K562 (cell line): ENCODE results near the gene ANKRD10. TPM values are rescaled to one million over a fixed set of nuclear protein-coding genes. Genes with fewer than 3 reads are reported as not detected.
A peak's percentile ranks its signal among the peaks of the same experiment; 100 is the strongest.

Experiments
- CBX3 ChIP-seq, 2 experiments: IDR thresholded peaks; 1 replicate in 1 of 2; 2 replicates in 1 of 2; pipeline ENCODE4 v1.6.1; 2012; ENCODE audit warnings: inconsistent platforms in 2 of 2, low read length in 2 of 2, borderline replicate concordance in 1 of 2, control low read depth in 1 of 2
- ILF3 ChIP-seq: fragments of 450-650 bp; IDR thresholded peaks from 2 replicates; pipeline ENCODE4 v1.6.1; 2018; ENCODE audit warnings: antibody characterized with exemption, mild to moderate bottlenecking, moderate library complexity, borderline replicate concordance
- MEIS2 ChIP-seq: fragments of 450-650 bp; IDR thresholded peaks from 2 replicates; pipeline ENCODE4 v1.6.1; 2014; ENCODE audit warnings: mild to moderate bottlenecking; ENCODE audit not compliant: partially characterized antibody
- PTBP1 ChIP-seq: fragments of 200-400 bp; formaldehyde crosslinking; IDR thresholded peaks from 2 replicates; pipeline ENCODE4 v1.6.1; 2017; ENCODE audit warnings: low read depth, low read length
- SAFB ChIP-seq: fragments of 200-400 bp; formaldehyde crosslinking; IDR thresholded peaks from 2 replicates; pipeline ENCODE4 v1.6.1; 2017; ENCODE audit warnings: low read depth, low read length, borderline replicate concordance
- TAF9B ChIP-seq: fragments of 450-650 bp; IDR thresholded peaks from 2 replicates; pipeline ENCODE4 v1.6.1; 2018; ENCODE audit warnings: mild to moderate bottlenecking; ENCODE audit not compliant: partially characterized antibody
- TBL1XR1 ChIP-seq, 2 experiments: IDR thresholded peaks; 2 replicates each; pipeline ENCODE4 v1.6.1; 2012; ENCODE audit warnings: improper control_type of control experiment in 2 of 2, low read length in 2 of 2, mild to moderate bottlenecking in 1 of 2
- ZNF165 ChIP-seq: fragments of 250-450 bp; sonication (Bioruptor Pico); IDR thresholded peaks from 2 replicates; pipeline ENCODE4 v1.4.0; 2020; ENCODE audit warnings: borderline replicate concordance
- ZNF75A ChIP-seq: fragments of 450-650 bp; formaldehyde crosslinking; IDR thresholded peaks from 2 replicates; pipeline ENCODE4 v1.4.0; 2020; ENCODE audit warnings: mild to moderate bottlenecking
- polyA plus RNA-seq, 8 experiments: library from polyadenylated mRNA; depleted of rRNA in 4 of 8; stranded (reverse) in 5 of 8; unstranded in 3 of 8; fragments of >200 nt; fragmentation: Nextera tagmentation in 2 of 8; fragmentation: Illumina TruSeq in 1 of 8; extraction: Ambion mirVana in 2 of 8; extraction: Trizol in 1 of 8; gene quantifications; 2 replicates each; pipeline versions ENCODE4 v1.2.1 to v1.2.3, GENCODE V29; 2011 to 2014; ENCODE audit warnings: inconsistent platforms in 1 of 8, missing spikeins in 1 of 8
- total RNA-seq, 7 experiments: library from RNA; depleted of rRNA in 6 of 7; stranded (reverse); fragments of >200 nt in 6 of 7; fragmentation: Illumina TruSeq in 2 of 7; extraction: Trizol in 2 of 7; gene quantifications; 2 replicates each; pipeline versions ENCODE4 v1.2.1 to v1.2.3, GENCODE V29; 2011 to 2021; ENCODE audit warnings: low replicate concordance in 1 of 7
- TF ChIP-seq, protein P1 (sequence below): fragments of 250-450 bp; sonication (Bioruptor Pico); IDR thresholded peaks from 2 replicates; pipeline ENCODE4 v1.8.0; 2021; ENCODE audit warnings: moderate library complexity, mild to moderate bottlenecking, inconsistent platforms
- TF ChIP-seq, protein P2 (sequence below): fragments of 450-650 bp; IDR thresholded peaks from 2 replicates; pipeline ENCODE4 v1.6.1; 2016
- TF ChIP-seq, protein P3 (sequence below): sonication (generic); formaldehyde crosslinking; IDR thresholded peaks from 2 replicates; pipeline ENCODE4 v1.8.0; 2023; ENCODE audit warnings: mild to moderate bottlenecking, missing genetic modification reagents
- TF ChIP-seq, protein P4 (sequence below): fragments of 450-650 bp; formaldehyde crosslinking; IDR thresholded peaks from 2 replicates; pipeline ENCODE4 v1.4.0; 2020; ENCODE audit warnings: mild to moderate bottlenecking
- TF ChIP-seq, protein P5 (sequence below): fragments of 250-450 bp; sonication (Bioruptor Pico); IDR thresholded peaks from 2 replicates; pipeline ENCODE4 v1.5.0; 2021; ENCODE audit warnings: mild to moderate bottlenecking, borderline replicate concordance
- TF ChIP-seq, protein P6 (sequence below), 2 experiments: fragments of 450-650 bp; IDR thresholded peaks; 2 replicates each; pipeline ENCODE4 v1.6.1; 2016

ANKRD10 gene
- total and polyA plus RNA-seq, 9 of the 15 experiments (the other 6 are each of a cell fraction or from before 2014, with no cell fraction given): 21.7 to 183 (median 45.0) TPM

DNA sequence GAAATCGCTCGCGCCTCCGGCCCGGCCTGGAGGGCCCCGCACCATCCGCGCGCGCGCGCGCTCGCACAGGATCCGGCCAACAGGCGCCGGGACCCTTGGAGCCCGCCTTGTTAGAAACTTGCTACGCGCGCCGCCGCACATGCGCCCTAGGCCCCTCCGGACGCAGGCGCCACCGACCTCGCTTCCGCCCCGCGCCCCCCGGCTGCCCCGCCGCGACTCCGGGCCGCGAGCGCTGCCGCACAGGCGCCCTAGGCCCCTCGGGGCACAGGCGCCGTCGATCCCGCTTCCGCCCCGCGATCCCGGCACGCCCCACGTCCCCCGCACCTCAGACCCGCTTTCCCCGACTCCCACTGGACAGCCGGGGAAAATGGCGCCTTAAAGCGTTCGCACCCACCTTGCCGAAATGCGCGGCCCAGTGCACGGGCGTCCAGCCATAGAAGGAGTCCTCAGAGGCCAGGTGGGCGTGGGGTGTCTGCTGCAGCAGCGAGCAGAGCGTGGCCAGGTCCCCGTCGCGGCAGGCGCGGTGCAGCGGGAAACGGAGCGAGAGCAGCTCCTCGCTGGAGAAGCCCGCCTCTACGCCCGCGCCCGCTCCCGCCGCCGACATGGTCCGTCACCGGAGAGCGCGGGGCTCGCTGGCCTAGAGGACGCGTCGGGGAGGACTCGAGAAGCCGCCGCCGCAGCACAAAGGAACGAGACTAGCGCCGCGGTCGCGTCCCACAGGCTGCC, 375 bp downstream of the ANKRD10 start (continued):
- TF ChIP-seq, protein P1, sequence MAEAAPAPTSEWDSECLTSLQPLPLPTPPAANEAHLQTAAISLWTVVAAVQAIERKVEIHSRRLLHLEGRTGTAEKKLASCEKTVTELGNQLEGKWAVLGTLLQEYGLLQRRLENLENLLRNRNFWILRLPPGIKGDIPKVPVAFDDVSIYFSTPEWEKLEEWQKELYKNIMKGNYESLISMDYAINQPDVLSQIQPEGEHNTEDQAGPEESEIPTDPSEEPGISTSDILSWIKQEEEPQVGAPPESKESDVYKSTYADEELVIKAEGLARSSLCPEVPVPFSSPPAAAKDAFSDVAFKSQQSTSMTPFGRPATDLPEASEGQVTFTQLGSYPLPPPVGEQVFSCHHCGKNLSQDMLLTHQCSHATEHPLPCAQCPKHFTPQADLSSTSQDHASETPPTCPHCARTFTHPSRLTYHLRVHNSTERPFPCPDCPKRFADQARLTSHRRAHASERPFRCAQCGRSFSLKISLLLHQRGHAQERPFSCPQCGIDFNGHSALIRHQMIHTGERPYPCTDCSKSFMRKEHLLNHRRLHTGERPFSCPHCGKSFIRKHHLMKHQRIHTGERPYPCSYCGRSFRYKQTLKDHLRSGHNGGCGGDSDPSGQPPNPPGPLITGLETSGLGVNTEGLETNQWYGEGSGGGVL (CRISPR knock-in tag): no peak
- TF ChIP-seq TBL1XR1 (IDR thresholded peaks at IDR 0.05; ENCODE audit: low read length in 2 of 2) (no peak), PTBP1 (no peak), MEIS2 (peak; percentile 24), SAFB (no peak), ZNF75A (no peak), TAF9B (peak; percentile 48), ILF3 (no peak), ZNF165 (CRISPR knock-in tag) (no peak), CBX3 (IDR thresholded peaks at IDR 0.05; ENCODE audit: borderline replicate concordance in 1 of 2, low read length in 2 of 2) (no peak; a peak in 1 of 3 replicates)
- TF ChIP-seq, protein P2, sequence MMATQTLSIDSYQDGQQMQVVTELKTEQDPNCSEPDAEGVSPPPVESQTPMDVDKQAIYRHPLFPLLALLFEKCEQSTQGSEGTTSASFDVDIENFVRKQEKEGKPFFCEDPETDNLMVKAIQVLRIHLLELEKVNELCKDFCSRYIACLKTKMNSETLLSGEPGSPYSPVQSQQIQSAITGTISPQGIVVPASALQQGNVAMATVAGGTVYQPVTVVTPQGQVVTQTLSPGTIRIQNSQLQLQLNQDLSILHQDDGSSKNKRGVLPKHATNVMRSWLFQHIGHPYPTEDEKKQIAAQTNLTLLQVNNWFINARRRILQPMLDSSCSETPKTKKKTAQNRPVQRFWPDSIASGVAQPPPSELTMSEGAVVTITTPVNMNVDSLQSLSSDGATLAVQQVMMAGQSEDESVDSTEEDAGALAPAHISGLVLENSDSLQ: no peak
- TF ChIP-seq, protein P3, sequence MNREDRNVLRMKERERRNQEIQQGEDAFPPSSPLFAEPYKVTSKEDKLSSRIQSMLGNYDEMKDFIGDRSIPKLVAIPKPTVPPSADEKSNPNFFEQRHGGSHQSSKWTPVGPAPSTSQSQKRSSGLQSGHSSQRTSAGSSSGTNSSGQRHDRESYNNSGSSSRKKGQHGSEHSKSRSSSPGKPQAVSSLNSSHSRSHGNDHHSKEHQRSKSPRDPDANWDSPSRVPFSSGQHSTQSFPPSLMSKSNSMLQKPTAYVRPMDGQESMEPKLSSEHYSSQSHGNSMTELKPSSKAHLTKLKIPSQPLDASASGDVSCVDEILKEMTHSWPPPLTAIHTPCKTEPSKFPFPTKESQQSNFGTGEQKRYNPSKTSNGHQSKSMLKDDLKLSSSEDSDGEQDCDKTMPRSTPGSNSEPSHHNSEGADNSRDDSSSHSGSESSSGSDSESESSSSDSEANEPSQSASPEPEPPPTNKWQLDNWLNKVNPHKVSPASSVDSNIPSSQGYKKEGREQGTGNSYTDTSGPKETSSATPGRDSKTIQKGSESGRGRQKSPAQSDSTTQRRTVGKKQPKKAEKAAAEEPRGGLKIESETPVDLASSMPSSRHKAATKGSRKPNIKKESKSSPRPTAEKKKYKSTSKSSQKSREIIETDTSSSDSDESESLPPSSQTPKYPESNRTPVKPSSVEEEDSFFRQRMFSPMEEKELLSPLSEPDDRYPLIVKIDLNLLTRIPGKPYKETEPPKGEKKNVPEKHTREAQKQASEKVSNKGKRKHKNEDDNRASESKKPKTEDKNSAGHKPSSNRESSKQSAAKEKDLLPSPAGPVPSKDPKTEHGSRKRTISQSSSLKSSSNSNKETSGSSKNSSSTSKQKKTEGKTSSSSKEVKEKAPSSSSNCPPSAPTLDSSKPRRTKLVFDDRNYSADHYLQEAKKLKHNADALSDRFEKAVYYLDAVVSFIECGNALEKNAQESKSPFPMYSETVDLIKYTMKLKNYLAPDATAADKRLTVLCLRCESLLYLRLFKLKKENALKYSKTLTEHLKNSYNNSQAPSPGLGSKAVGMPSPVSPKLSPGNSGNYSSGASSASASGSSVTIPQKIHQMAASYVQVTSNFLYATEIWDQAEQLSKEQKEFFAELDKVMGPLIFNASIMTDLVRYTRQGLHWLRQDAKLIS (CRISPR knock-in tag): peak; percentile 88
- TF ChIP-seq, protein P4, sequence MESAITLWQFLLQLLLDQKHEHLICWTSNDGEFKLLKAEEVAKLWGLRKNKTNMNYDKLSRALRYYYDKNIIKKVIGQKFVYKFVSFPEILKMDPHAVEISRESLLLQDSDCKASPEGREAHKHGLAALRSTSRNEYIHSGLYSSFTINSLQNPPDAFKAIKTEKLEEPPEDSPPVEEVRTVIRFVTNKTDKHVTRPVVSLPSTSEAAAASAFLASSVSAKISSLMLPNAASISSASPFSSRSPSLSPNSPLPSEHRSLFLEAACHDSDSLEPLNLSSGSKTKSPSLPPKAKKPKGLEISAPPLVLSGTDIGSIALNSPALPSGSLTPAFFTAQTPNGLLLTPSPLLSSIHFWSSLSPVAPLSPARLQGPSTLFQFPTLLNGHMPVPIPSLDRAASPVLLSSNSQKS (CRISPR knock-in tag): no peak
- TF ChIP-seq, protein P5, sequence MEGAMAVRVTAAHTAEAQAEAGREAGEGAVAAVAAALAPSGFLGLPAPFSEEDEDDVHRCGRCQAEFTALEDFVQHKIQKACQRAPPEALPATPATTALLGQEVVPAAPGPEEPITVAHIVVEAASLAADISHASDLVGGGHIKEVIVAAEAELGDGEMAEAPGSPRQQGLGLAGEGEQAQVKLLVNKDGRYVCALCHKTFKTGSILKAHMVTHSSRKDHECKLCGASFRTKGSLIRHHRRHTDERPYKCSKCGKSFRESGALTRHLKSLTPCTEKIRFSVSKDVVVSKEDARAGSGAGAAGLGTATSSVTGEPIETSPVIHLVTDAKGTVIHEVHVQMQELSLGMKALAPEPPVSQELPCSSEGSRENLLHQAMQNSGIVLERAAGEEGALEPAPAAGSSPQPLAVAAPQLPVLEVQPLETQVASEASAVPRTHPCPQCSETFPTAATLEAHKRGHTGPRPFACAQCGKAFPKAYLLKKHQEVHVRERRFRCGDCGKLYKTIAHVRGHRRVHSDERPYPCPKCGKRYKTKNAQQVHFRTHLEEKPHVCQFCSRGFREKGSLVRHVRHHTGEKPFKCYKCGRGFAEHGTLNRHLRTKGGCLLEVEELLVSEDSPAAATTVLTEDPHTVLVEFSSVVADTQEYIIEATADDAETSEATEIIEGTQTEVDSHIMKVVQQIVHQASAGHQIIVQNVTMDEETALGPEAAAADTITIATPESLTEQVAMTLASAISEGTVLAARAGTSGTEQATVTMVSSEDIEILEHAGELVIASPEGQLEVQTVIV (CRISPR knock-in tag): no peak
- TF ChIP-seq, protein P6, sequence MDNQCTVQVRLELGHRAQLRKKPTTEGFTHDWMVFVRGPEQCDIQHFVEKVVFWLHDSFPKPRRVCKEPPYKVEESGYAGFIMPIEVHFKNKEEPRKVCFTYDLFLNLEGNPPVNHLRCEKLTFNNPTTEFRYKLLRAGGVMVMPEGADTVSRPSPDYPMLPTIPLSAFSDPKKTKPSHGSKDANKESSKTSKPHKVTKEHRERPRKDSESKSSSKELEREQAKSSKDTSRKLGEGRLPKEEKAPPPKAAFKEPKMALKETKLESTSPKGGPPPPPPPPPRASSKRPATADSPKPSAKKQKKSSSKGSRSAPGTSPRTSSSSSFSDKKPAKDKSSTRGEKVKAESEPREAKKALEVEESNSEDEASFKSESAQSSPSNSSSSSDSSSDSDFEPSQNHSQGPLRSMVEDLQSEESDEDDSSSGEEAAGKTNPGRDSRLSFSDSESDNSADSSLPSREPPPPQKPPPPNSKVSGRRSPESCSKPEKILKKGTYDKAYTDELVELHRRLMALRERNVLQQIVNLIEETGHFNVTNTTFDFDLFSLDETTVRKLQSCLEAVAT (IDR thresholded peaks at IDR 0.05): peak; percentile 40 to 58; a peak in 2 of 4 replicates
